ENCODE data around the gene FRS2.

- TF ChIP-seq CTCF (IDR thresholded peaks at IDR 0.05) (no peak), EP300 (IDR thresholded peaks at IDR 0.05) (no peak)
These were observed 22.6 kb downstream of the FRS2 start for GRCh38 chr12:69492739-69493138.

Data from suprapubic skin (tissue), 3 donors.